CD4-positive, alpha-beta T cell treated with Interleukin-6 for 4 hours (primary cell): Measurements from ENCODE around the gene MRTFA.
"Not testable (repeated sequence)": the region's sequence is repeated elsewhere in the genome, so short reads cannot be mapped to it uniquely, and the experiment has no call there.

Experiments used
- DNase-seq: peaks from one replicate; pipeline ENCODE4 v3.0.0-alpha.2; 2020; ENCODE audit warnings: mixed read lengths

Gene MRTFA

GRCh38 chr22:40636380-40637182, at the start of gene MRTFA:
Gene MRTFA, minus strand, starts transcription at chr22:40636719.
- peak; percentile 99 for DNase-seq

GRCh38 chr22:40685406-40685805, 48.9 kb upstream of the MRTFA start:
- peak; percentile 41 for DNase-seq

- DNase-seq = peak; percentile 43
Observed at GRCh38 chr22:40684728-40685127, 48.2 kb upstream of the MRTFA start.

GRCh38 chr22:40681451-40681850, 44.9 kb upstream of the MRTFA start:
- no peak for DNase-seq

- no peak for DNase-seq
Observed at GRCh38 chr22:40680819-40681183, 44.3 kb upstream of the MRTFA start.

- no peak for DNase-seq
Observed at GRCh38 chr22:40679964-40680818, 43.7 kb upstream of the MRTFA start.

- DNase-seq = no peak
Observed at GRCh38 chr22:40679249-40679963, 42.9 kb upstream of the MRTFA start, which contains the start of gene MCHR1. Gene MCHR1, plus strand, starts transcription at chr22:40679484. Its CDS starts 169 bp downstream, at chr22:40679653.

- DNase-seq = no peak
Observed at GRCh38 chr22:40678493-40679248, 42.2 kb upstream of the MRTFA start.

- DNase-seq = no peak
Observed at GRCh38 chr22:40676644-40677043, 40.1 kb upstream of the MRTFA start.

- DNase-seq = not testable (repeated sequence)
Observed at GRCh38 chr22:40676166-40676565, 39.6 kb upstream of the MRTFA start.

- DNase-seq = no peak
Observed at GRCh38 chr22:40674274-40674673, 37.8 kb upstream of the MRTFA start.

GRCh38 chr22:40673017-40673416, 36.5 kb upstream of the MRTFA start:
- DNase-seq = no peak

- no peak for DNase-seq
Observed at GRCh38 chr22:40671796-40672360, 35.4 kb upstream of the MRTFA start.

- no peak for DNase-seq
Observed at GRCh38 chr22:40671369-40671768, 34.9 kb upstream of the MRTFA start.

- no peak for DNase-seq
Observed at GRCh38 chr22:40670058-40670457, 33.5 kb upstream of the MRTFA start.

- no peak for DNase-seq
Observed at GRCh38 chr22:40668611-40669411, 32.3 kb upstream of the MRTFA start.

GRCh38 chr22:40666151-40666848, 29.8 kb upstream of the MRTFA start:
- no peak for DNase-seq

- DNase-seq = no peak
Observed at GRCh38 chr22:40665312-40665711, 28.8 kb upstream of the MRTFA start.

- no peak for DNase-seq
Observed at GRCh38 chr22:40661671-40662070, 25.2 kb upstream of the MRTFA start.

GRCh38 chr22:40660730-40661129, 24.2 kb upstream of the MRTFA start:
- no peak for DNase-seq

- DNase-seq = no peak
Observed at GRCh38 chr22:40659166-40659565, 22.6 kb upstream of the MRTFA start.
